Neural progenitor cell (in vitro differentiated cells): ENCODE measurements around the gene CFAP53. TPM values are rescaled to one million over a fixed set of nuclear protein-coding genes. Genes with fewer than 3 reads are reported as not detected.
"Not testable (repeated sequence)": the region's sequence is repeated elsewhere in the genome, so short reads cannot be mapped to it uniquely, and the experiment has no call there.

ENCODE experiments used
- DNase-seq: peaks from one replicate; pipeline ENCODE4 v3.0.0-alpha.2; 2016; ENCODE audit warnings: low spot score
- H2AFZ ChIP-seq: fragments of 200-600 bp; sonication (generic); replicated peaks from 2 replicates; pipeline ENCODE4 v1.6.1; 2016; ENCODE audit warnings: antibody characterized with exemption
- H3F3A ChIP-seq: fragments of 200-600 bp; sonication (generic); 2 replicates; pipeline ENCODE4 v1.6.1; 2016; ENCODE audit warnings: antibody characterized with exemption, low read depth
- H3K27ac ChIP-seq: fragments of 200-600 bp; sonication (generic); 2 replicates; pipeline ENCODE4 v1.5.1; 2016; ENCODE audit warnings: mild to moderate bottlenecking
- H3K27me3 ChIP-seq: fragments of 200-600 bp; sonication (generic); 2 replicates; pipeline ENCODE4 v1.6.1; 2016; ENCODE audit warnings: mild to moderate bottlenecking, moderate library complexity
- H3K36me3 ChIP-seq: fragments of 200-600 bp; sonication (generic); 2 replicates; pipeline ENCODE4 v1.5.1; 2016
- H3K4me1 ChIP-seq: fragments of 200-600 bp; sonication (generic); 2 replicates; pipeline ENCODE4 v1.6.1; 2016; ENCODE audit warnings: mixed run types
- H3K4me2 ChIP-seq: fragments of 200-600 bp; sonication (generic); 2 replicates; pipeline ENCODE4 v1.6.1; 2016
- H3K4me3 ChIP-seq: fragments of 200-600 bp; sonication (generic); 2 replicates; pipeline ENCODE4 v1.5.1; 2016
- H3K79me2 ChIP-seq: fragments of 200-600 bp; sonication (generic); 2 replicates; pipeline ENCODE4 v1.6.1; 2016; ENCODE audit warnings: low read depth
- H3K9ac ChIP-seq: fragments of 200-600 bp; sonication (generic); 2 replicates; pipeline ENCODE4 v1.6.1; 2016
- H3K9me3 ChIP-seq: fragments of 200-600 bp; sonication (generic); 2 replicates; pipeline ENCODE4 v1.5.1; 2016; ENCODE audit warnings: low read depth
- H4K20me1 ChIP-seq: fragments of 200-600 bp; sonication (generic); 2 replicates; pipeline ENCODE4 v1.6.1; 2016; ENCODE audit warnings: low read depth
- H3K27ac Mint-ChIP-seq: 3 replicates; pipeline ENCODE4 v1.8.0; 2021; ENCODE audit warnings: mixed read lengths
- H3K27me3 Mint-ChIP-seq: 2 replicates; pipeline ENCODE4 v1.8.0; 2022; ENCODE audit warnings: low read depth, mild to moderate bottlenecking, inconsistent platforms, moderate library complexity, mixed read lengths; ENCODE audit not compliant: insufficient read depth
- H3K36me3 Mint-ChIP-seq: 3 replicates; pipeline ENCODE4 v1.8.0; 2021; ENCODE audit warnings: mixed read lengths
- H3K4me1 Mint-ChIP-seq: 3 replicates; pipeline ENCODE4 v1.8.0; 2021; ENCODE audit warnings: mixed read lengths
- H3K4me3 Mint-ChIP-seq: 3 replicates; pipeline ENCODE4 v1.8.0; 2021; ENCODE audit warnings: mild to moderate bottlenecking, moderate library complexity, mixed read lengths
- H3K9me3 Mint-ChIP-seq: 3 replicates; pipeline ENCODE4 v1.8.0; 2020; ENCODE audit warnings: mixed read lengths
- EZH2 ChIP-seq: fragments of 200-600 bp; sonication (generic); IDR thresholded peaks from 2 replicates; pipeline ENCODE4 v1.6.1; 2017; ENCODE audit warnings: antibody characterized with exemption, mild to moderate bottlenecking, moderate library complexity
- EZH2phosphoT487 ChIP-seq: fragments of 200-600 bp; sonication (generic); IDR thresholded peaks from 2 replicates; pipeline ENCODE4 v1.6.1; 2017; ENCODE audit warnings: antibody characterized with exemption
- total RNA-seq: library from RNA; depleted of rRNA; stranded (reverse); fragments of >200 nt; gene quantifications from 2 replicates; pipeline ENCODE4 v1.2.3, GENCODE V29; 2015; ENCODE audit warnings: low replicate concordance
- TF ChIP-seq, protein P1 (sequence below): fragments of 200-600 bp; sonication (generic); IDR thresholded peaks from 2 replicates; pipeline ENCODE4 v1.5.1; 2017; ENCODE audit warnings: antibody characterized with exemption, mild to moderate bottlenecking

Gene CFAP53
- total RNA-seq, 1 donor from 2014 or later: 0.36 TPM

DNA sequence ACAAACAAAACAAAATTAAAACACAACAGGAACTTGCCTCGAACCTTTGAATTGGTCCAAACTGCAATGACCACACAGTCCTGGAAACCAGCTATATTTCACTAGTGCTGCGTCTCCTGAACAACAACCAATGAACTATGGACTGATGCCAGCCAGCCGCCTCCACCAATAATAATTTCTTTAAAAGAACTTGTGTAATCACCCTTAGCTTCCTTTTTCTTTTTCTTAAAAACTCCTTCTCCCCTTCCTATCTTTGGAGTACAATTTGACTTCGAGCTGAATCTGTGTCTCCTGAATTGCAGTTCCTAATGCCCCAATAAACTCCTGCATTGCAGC is 22.8 kb upstream of the CFAP53 start:
- Mint-ChIP-seq H3K4me3 (peak overlapping the region; percentile 15), H3K36me3 (peaks cover 10% of the 10 kb centered on the region), H3K27ac (no peak overlapping the region), H3K9me3 (no peaks in the 10 kb centered on the region), H3K27me3 (peaks cover 10% of the 10 kb centered on the region), H3K4me1 (peaks cover 14% of the 10 kb centered on the region)
- H3K27ac ChIP-seq: no peak overlapping the region
- H3K4me3 ChIP-seq: no peak overlapping the region
- no peaks in the 10 kb centered on the region for H3K9me3 ChIP-seq
- H3K27me3 ChIP-seq: no peaks in the 10 kb centered on the region
- peaks cover 11% of the 10 kb centered on the region for H3K79me2 ChIP-seq
- no peak overlapping the region for H2AFZ ChIP-seq
- TF ChIP-seq EZH2: no peak
- H3K4me2 ChIP-seq: no peak overlapping the region
- no peaks in the 10 kb centered on the region for H3K36me3 ChIP-seq
- H3K4me1 ChIP-seq: peaks cover 3% of the 10 kb centered on the region
- no peak overlapping the region for H3K9ac ChIP-seq
- no peaks in the 10 kb centered on the region for H4K20me1 ChIP-seq
- DNase-seq: no peak
- no peaks in the 10 kb centered on the region for H3F3A ChIP-seq

DNA sequence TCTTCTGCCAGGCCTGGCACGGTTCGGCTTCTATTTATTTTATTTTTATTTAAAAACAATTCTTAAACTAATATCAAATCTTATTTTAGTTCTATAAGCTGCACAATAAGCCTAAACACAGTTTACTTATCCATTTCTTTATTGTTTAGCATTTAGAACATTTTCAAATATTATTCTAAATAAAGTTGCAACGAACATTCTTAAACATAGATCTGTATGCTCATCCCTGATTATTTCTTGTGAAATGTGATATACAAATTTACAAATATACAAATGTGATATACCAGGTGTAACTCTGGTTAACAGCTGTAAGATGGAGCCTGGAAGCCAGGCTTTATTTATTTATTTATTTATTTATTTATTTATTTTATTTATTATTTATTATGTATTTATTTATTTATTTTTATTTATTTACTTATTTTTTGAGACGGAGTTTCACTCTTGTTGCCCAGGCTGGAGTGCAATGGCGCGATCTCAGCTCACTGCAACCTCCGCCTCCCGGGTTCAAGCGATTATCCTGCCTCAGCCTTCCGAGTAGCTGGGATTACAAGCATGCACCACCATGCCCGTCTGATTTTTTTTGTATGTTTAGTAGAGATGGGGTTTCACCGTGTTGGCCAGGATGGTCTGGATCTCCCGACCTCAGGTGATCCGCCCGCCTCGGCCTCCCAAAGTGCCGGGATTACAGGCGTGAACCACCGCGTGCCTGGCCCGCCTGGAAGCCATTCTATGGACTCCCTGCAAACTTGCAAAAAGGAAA is 22.2 kb upstream of the CFAP53 start:
- Histone ChIP-seq H3K4me3 (peak overlapping the region; percentile 79), H2AFZ (peak overlapping the region; percentile 98), H3K79me2 (peaks cover 11% of the 10 kb centered on the region), H3K4me2 (peak overlapping the region; percentile 83)
- H3K36me3 ChIP-seq, H3K9me3 Mint-ChIP-seq, H3K4me1 ChIP-seq, DNase-seq, H3K27ac ChIP-seq, H4K20me1 ChIP-seq, H3F3A ChIP-seq, H3K9ac ChIP-seq, H3K27me3 ChIP-seq, H3K27me3 Mint-ChIP-seq, H3K9me3 ChIP-seq, H3K27ac Mint-ChIP-seq: not testable (repeated sequence)
- peaks cover 14% of the 10 kb centered on the region for H3K4me1 Mint-ChIP-seq
- peaks cover 14% of the 10 kb centered on the region for H3K36me3 Mint-ChIP-seq
- H3K4me3 Mint-ChIP-seq: peak overlapping the region; percentile 98

DNA sequence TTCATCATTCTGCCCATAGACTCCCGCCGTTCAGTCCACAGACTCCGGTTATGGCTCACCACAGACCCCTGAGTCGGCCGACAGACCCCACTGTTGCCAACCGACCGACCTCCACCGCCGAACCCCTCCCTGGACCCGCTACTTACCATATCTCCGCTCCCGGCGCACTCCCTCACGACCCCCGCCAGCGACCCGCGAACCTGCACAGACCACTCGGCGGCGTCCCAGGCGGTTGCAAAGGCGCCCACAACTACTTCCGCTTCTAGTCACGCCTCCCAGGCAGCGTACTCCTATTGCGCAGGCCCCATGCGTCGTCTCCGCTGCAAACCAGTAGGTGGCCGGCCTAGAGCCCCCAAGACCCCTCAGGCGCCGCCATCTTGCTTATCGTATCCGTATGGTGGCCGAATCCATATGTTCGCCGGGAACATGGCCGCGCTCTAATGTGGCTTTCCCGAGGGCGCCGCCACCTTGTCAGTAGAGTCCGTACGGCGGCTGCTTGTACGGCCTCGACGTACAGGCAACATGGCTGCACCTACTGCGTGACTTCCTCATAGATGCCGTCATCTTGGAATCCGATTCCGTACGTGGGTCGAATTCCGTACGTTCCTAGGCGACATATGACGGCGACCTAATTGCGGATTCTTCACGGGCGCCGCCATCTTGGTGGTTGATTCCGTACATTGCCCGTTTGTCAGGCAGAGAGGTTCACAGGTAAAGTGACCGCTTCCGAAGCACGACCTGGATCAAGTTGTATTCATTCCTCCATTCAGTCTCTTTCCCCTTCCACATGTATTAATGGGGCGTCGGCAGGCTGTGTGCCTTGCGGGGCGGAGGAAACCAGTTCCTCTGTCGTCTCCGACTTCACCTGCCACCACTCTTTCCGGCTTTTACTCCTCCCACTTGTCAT is 21.4 kb upstream of the CFAP53 start, which contains the start of gene CXXC1:
CXXC1 (minus strand) TSS at position 252 of the 907 bp plus-strand sequence; CDS start at position 149, 103 bp downstream.
- Mint-ChIP-seq H3K36me3 (peaks cover 23% of the 10 kb centered on the region), H3K4me1 (peaks cover 14% of the 10 kb centered on the region), H3K9me3 (no peaks in the 10 kb centered on the region), H3K4me3 (peak within 1 kb of the TSS; percentile 98), H3K27me3 (peaks cover 12% of the 10 kb centered on the region), H3K27ac (peak within 1 kb of the TSS; percentile 94)
- H3K9ac ChIP-seq: peak within 1 kb of the TSS; percentile 44
- H3K4me2 ChIP-seq: peak within 1 kb of the TSS; percentile 83
- TF ChIP-seq EZH2phosphoT487: no peak
- TF ChIP-seq, protein P1, sequence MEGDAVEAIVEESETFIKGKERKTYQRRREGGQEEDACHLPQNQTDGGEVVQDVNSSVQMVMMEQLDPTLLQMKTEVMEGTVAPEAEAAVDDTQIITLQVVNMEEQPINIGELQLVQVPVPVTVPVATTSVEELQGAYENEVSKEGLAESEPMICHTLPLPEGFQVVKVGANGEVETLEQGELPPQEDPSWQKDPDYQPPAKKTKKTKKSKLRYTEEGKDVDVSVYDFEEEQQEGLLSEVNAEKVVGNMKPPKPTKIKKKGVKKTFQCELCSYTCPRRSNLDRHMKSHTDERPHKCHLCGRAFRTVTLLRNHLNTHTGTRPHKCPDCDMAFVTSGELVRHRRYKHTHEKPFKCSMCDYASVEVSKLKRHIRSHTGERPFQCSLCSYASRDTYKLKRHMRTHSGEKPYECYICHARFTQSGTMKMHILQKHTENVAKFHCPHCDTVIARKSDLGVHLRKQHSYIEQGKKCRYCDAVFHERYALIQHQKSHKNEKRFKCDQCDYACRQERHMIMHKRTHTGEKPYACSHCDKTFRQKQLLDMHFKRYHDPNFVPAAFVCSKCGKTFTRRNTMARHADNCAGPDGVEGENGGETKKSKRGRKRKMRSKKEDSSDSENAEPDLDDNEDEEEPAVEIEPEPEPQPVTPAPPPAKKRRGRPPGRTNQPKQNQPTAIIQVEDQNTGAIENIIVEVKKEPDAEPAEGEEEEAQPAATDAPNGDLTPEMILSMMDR: peak; percentile 49
- H3K27me3 ChIP-seq: no peaks in the 10 kb centered on the region
- H3K36me3 ChIP-seq: no peaks in the 10 kb centered on the region
- H3K79me2 ChIP-seq: peaks cover 11% of the 10 kb centered on the region
- peaks cover 3% of the 10 kb centered on the region for H3K4me1 ChIP-seq
- H4K20me1 ChIP-seq: no peaks in the 10 kb centered on the region
- peak within 1 kb of the TSS; percentile 79 for H3K4me3 ChIP-seq
- peak within 1 kb of the TSS; percentile 98 for H2AFZ ChIP-seq
- peak; percentile 100 for DNase-seq
- H3F3A ChIP-seq: no peaks in the 10 kb centered on the region
- H3K9me3 ChIP-seq: no peaks in the 10 kb centered on the region
- H3K27ac ChIP-seq: no peak within 1 kb of the TSS

DNA sequence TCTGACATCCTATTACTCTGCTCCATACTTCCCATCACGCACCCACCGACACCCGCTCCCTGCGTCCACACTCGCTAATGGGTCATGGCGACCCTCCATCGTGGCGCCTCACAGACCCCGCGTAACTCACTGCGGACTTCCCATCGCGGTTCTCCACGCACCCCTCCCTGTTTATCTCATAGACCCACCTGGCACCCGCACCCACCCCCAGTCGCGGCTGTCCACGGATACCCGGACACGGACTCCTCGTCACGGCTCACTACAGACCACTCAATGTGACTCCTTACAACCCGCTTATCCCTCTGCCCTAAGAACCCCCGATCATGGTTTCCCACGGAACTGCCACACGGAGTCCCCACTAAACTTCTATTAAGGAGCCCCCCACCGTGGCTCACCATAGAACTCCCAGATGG is 20.7 kb upstream of the CFAP53 start:
- Histone ChIP-seq H3K27me3 (no peaks in the 10 kb centered on the region), H3K79me2 (peaks cover 11% of the 10 kb centered on the region), H3K4me3 (peak overlapping the region; percentile 79), H3K27ac (no peak overlapping the region), H4K20me1 (no peaks in the 10 kb centered on the region), H3K9ac (peak overlapping the region; percentile 44), H3K4me1 (peaks cover 5% of the 10 kb centered on the region), H3F3A (peaks cover 4% of the 10 kb centered on the region), H3K36me3 (no peaks in the 10 kb centered on the region), H2AFZ (peak overlapping the region; percentile 68), H3K9me3 (no peaks in the 10 kb centered on the region), H3K4me2 (peak overlapping the region; percentile 83)
- peaks cover 14% of the 10 kb centered on the region for H3K27me3 Mint-ChIP-seq
- peak overlapping the region; percentile 94 for H3K27ac Mint-ChIP-seq
- H3K36me3 Mint-ChIP-seq: peaks cover 23% of the 10 kb centered on the region
- no peak for DNase-seq
- no peaks in the 10 kb centered on the region for H3K9me3 Mint-ChIP-seq
- peaks cover 16% of the 10 kb centered on the region for H3K4me1 Mint-ChIP-seq
- peak overlapping the region; percentile 98 for H3K4me3 Mint-ChIP-seq
- TF ChIP-seq EZH2phosphoT487 (no peak), EZH2 (no peak)
- TF ChIP-seq, protein P1: no peak
